Body of pancreas (tissue), 4 donors: ENCODE results near the gene MFSD6L. TPM values are rescaled to one million over a fixed set of nuclear protein-coding genes. Genes with fewer than 3 reads are reported as not detected.

ENCODE experiments used
- ATAC-seq: fragments of 150-250 bp; one replicate; pipeline ENCODE4 v1.9.1; 2016
- DNase-seq, 4 donors: peaks; one replicate each; pipeline ENCODE4 v3.0.0-alpha.2; 2019
- H3K27ac ChIP-seq, 4 donors: fragments of 200-600 bp; sonication (generic); 1 replicate in 3 of 4; 2 replicates in 1 of 4; pipeline versions ENCODE4 v1.5.1 to v1.6.1; 2016 to 2019; ENCODE audit warnings: mild to moderate bottlenecking in 1 of 4, mixed read lengths in 1 of 4, moderate library complexity in 1 of 4
- H3K27me3 ChIP-seq, 2 donors: fragments of 200-600 bp; sonication (generic); one replicate each; pipeline ENCODE4 v1.6.0; 2016; ENCODE audit warnings: mild to moderate bottlenecking in 1 of 2
- H3K36me3 ChIP-seq, 2 donors: fragments of 200-600 bp; sonication (generic); replicated peaks in 1 of 2; 2 replicates each; pipeline ENCODE4 v1.5.1; 2016; ENCODE audit warnings: low read depth in 2 of 2; ENCODE audit not compliant: insufficient read depth in 1 of 2
- H3K4me1 ChIP-seq: fragments of 200-600 bp; sonication (generic); one replicate; pipeline ENCODE4 v1.6.0; 2016
- H3K4me3 ChIP-seq, 2 donors: fragments of 200-600 bp; sonication (generic); 1 replicate in 1 of 2; 2 replicates in 1 of 2; pipeline ENCODE4 v1.5.1; 2016 to 2019
- H3K9me3 ChIP-seq, 3 donors: fragments of 200-600 bp; sonication (generic); 1 replicate in 2 of 3; 2 replicates in 1 of 3; pipeline ENCODE4 v1.5.1; 2016
- POLR2A ChIP-seq, 3 donors: fragments of 450-650 bp; IDR thresholded peaks; one replicate each; pipeline ENCODE4 v1.6.1; 2016; ENCODE audit warnings: antibody characterized with exemption in 3 of 3, mild to moderate bottlenecking in 2 of 3
- WGBS, 2 donors: methylation state at CpG; one replicate each; pipeline ENCODE4 v1.1.5; 2017; 5-methylcytosine and 5-hydroxymethylcytosine counted together
- intact Hi-C: fragments of 100-400 bp; cut with DNase I; formaldehyde crosslinking; loops from one replicate; pipeline ENCODE4 v1.15.1; 2023
- total RNA-seq, 2 donors: library from RNA; depleted of rRNA; stranded (reverse); fragments of >200 nt; gene quantifications; one replicate each; pipeline ENCODE4 v1.1.0, GENCODE V29; 2016
- TF ChIP-seq, protein P1 (sequence below), 7 experiments: fragments of 450-650 bp in 4 of 7; fragments of 200-600 bp in 3 of 7; sonication (generic) in 3 of 7; IDR thresholded peaks; one replicate each; pipeline ENCODE4 v1.5.1; 2016 to 2019; ENCODE audit warnings: antibody characterized with exemption in 7 of 7

The MFSD6L gene
- total RNA-seq, 2 donors from 2014 or later: 3.9 to 8.6 TPM

DNA sequence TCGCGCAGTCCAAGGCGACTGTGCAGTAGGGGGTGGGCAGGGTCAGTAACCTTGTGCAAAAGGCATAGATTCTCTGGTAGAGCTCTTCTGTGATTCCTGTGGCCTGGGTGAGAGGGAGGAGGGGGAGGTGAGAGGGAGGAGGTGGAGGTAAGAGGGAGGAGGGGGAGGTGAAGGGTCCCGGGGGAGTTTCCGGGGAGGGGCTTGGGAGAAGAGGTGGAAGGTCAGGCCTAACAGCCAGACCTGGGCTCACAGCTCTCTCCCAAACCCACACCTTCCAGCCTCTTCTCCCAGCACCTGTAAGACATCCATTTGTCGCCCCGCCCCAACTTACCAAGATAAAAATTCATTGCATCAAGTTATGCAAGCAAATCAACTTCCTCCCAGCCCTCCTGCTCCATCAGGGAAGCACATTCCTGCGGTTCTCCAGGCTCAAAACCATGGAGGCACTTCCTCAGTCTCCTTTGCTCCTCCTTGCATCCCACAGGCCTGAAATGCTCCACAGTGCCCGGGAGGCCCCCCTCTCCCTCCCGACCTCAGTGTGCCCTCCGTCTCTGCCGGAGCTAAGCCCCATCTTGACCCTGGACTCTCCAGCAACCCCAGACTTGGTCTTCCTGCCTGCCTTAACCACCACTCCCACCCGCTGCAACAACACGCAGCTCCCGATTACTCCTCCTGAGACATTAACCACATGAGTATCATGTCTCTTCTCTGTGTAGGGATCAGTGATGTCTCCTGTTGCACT lies 37.8 kb upstream of the MFSD6L start:
- H3K9me3 ChIP-seq: no peaks in the 10 kb centered on the region
- no peak overlapping the region for H3K4me3 ChIP-seq
- no peaks in the 10 kb centered on the region for H3K36me3 ChIP-seq
- no peaks in the 10 kb centered on the region for H3K27me3 ChIP-seq
- H3K4me1 ChIP-seq: peaks cover 6% of the 10 kb centered on the region
- intact Hi-C loops: no loop called here
- TF ChIP-seq, protein P1, sequence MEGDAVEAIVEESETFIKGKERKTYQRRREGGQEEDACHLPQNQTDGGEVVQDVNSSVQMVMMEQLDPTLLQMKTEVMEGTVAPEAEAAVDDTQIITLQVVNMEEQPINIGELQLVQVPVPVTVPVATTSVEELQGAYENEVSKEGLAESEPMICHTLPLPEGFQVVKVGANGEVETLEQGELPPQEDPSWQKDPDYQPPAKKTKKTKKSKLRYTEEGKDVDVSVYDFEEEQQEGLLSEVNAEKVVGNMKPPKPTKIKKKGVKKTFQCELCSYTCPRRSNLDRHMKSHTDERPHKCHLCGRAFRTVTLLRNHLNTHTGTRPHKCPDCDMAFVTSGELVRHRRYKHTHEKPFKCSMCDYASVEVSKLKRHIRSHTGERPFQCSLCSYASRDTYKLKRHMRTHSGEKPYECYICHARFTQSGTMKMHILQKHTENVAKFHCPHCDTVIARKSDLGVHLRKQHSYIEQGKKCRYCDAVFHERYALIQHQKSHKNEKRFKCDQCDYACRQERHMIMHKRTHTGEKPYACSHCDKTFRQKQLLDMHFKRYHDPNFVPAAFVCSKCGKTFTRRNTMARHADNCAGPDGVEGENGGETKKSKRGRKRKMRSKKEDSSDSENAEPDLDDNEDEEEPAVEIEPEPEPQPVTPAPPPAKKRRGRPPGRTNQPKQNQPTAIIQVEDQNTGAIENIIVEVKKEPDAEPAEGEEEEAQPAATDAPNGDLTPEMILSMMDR (IDR thresholded peaks at IDR 0.05): no peak
- TF ChIP-seq POLR2A (IDR thresholded peaks at IDR 0.05): no peak
- DNase-seq: no peak
- ATAC-seq: no peak
- WGBS, 2 donors: 69 to 73% methylated on average over 15 of the region's 15 CpGs
- H3K27ac ChIP-seq: no peak overlapping the region

DNA sequence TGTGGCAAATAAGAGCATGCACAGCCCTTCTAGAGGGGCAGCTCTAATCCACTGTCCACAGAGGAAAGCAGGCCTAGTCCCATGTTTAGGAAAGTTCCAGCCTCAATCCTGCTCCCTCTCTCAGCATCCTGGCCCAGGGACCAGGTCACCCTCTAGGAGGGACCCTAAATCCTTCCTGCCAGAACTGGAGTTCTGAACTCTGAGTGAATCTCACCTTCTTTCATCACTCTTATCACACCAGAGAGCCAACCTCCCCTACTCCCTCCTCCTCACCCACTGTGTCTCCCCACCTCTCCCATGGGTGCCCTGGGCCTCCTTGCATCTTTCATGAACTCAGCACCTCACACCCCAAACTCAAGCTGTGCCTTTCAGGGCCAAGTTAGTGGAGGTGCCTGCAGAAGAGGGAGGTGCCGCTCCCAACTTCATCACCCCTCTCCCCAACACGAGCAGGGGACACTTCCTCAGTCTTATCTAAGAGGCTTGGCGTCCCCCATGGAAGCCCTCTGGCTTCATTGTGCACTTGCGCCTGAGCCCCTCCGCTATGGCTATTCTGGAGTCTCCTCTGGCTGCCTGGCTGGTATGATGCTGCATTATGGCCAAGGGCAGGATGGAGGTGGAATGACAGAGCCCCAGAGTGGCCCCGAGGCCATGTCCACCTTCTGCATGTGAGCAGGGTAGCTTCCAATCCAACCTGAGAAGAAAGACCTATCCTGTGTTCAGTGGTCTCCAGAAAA lies 36.6 kb upstream of the MFSD6L start:
- H3K27ac ChIP-seq: no peak overlapping the region
- 74% methylated on average over 6 of the region's 6 CpGs; no CpG with 5 or more reads in 1 of the 2 donors for WGBS, 2 donors
- no peaks in the 10 kb centered on the region for H3K36me3 ChIP-seq
- no peak for TF ChIP-seq POLR2A (IDR thresholded peaks at IDR 0.05)
- TF ChIP-seq, protein P1 (IDR thresholded peaks at IDR 0.05): no peak
- DNase-seq: no peak
- no peaks in the 10 kb centered on the region for H3K9me3 ChIP-seq
- peaks cover 6% of the 10 kb centered on the region for H3K4me1 ChIP-seq
- ATAC-seq: no peak
- no peak overlapping the region for H3K4me3 ChIP-seq
- H3K27me3 ChIP-seq: no peaks in the 10 kb centered on the region
- intact Hi-C loops: no loop called here

DNA sequence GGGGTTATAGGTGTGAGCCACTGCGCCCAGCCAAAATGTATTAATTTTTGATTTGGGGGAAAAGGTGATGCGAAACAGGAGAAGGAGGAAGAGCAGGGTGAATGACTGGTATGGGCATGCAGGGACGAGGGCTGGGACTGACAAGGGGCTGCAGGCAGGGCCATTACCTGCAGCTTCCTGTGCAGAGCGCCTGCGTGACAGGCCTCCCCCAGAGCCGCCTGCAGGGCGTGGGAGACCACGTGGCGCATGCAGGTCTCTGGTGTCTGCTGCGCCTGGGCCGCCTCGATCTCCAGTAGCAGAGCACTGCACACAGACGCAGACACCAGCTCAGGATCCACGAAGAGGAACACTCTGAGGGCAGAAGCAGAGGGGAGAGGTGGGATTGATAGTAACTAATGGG lies 35.9 kb upstream of the MFSD6L start:
- peaks cover 6% of the 10 kb centered on the region for H3K4me1 ChIP-seq
- no peak for DNase-seq
- H3K27me3 ChIP-seq: no peaks in the 10 kb centered on the region
- no peak for ATAC-seq
- no peak for TF ChIP-seq POLR2A (IDR thresholded peaks at IDR 0.05)
- TF ChIP-seq, protein P1 (IDR thresholded peaks at IDR 0.05): no peak
- no peak overlapping the region for H3K4me3 ChIP-seq
- H3K36me3 ChIP-seq: no peaks in the 10 kb centered on the region
- WGBS, 2 donors: 77 to 89% methylated on average over 9 to 10 of the region's 14 CpGs
- H3K27ac ChIP-seq: no peak overlapping the region
- H3K9me3 ChIP-seq: no peaks in the 10 kb centered on the region
- intact Hi-C loops: no loop called here

DNA sequence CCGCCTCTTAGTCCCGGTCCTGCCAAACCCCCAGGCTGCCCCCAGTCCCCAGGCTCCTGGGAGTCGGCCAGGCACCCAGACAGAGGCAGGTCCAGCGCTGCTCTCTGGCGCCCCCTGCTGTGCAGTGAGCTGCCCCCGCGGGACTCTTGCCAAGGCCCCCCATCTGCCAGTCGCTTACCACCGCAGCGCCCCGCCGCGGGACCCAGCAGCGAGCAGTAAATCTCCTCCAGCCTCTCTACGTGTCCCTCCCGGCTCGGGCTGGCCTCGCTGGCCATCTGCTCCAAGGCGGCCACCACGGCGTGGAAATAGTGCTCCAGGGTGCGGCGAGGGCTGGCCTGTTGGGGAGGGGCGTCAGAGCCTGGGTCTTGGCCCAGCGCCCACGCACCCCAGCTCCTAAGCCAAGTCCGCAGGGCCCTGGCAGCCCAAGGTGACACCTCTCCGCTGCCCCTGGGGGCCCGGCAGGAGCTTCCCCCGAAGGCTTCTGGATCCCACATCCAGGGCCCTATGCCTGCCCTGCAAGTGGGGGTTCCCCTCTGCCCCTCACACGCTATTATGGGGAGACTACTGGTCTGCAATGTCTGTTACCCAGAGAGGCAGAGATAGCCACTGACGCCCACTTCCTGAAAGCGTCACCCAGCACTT lies 33.7 kb upstream of the MFSD6L start:
- peaks cover 3% of the 10 kb centered on the region for H3K4me1 ChIP-seq
- no peaks in the 10 kb centered on the region for H3K27me3 ChIP-seq
- no peak for TF ChIP-seq POLR2A (IDR thresholded peaks at IDR 0.05)
- TF ChIP-seq, protein P1 (IDR thresholded peaks at IDR 0.05): peak in 5 of 7 experiments; percentile 17 to 25 (median 19)
- H3K27ac ChIP-seq: no peak overlapping the region
- DNase-seq (peak in 1 of 4 donors; percentile 21), ATAC-seq (no peak)
- intact Hi-C loops: no loop called here
- no peak overlapping the region for H3K4me3 ChIP-seq
- no peaks in the 10 kb centered on the region for H3K9me3 ChIP-seq
- 14 to 52% methylated on average over 5 to 25 of the region's 33 CpGs for WGBS, 2 donors
- no peaks in the 10 kb centered on the region for H3K36me3 ChIP-seq
